Esophagus squamous epithelium (tissue), 4 donors: ENCODE measurements around the gene DEDD.

ENCODE experiments used
- CTCF ChIP-seq, 6 experiments: fragments of 450-650 bp in 4 of 6; fragments of 200-600 bp in 2 of 6; sonication (generic) in 2 of 6; IDR thresholded peaks; one replicate each; pipeline ENCODE4 v1.5.1; 2016 to 2019; ENCODE audit warnings: antibody characterized with exemption in 6 of 6, mild to moderate bottlenecking in 4 of 6, moderate library complexity in 4 of 6
- POLR2A ChIP-seq, 4 donors: fragments of 450-650 bp; IDR thresholded peaks; one replicate each; pipeline ENCODE4 v1.6.1; 2017; ENCODE audit warnings: antibody characterized with exemption in 4 of 4, mild to moderate bottlenecking in 4 of 4, moderate library complexity in 3 of 4

GRCh38 chr1:161140755-161141400 is 8.4 kb upstream of the DEDD start:
- no peak for TF ChIP-seq POLR2A (IDR thresholded peaks at IDR 0.05)
- no peak for TF ChIP-seq CTCF (IDR thresholded peaks at IDR 0.05)
